Raji (cell line): Measurements from ENCODE around the gene SLCO4A1.
A peak's percentile ranks its signal among the peaks of the same experiment; 100 is the strongest.

ENCODE experiments used
- POLR2A ChIP-seq: IDR thresholded peaks from 2 replicates; pipeline ENCODE4 v1.6.1; 2011; ENCODE audit warnings: low read depth, low read length, control low read depth; ENCODE audit not compliant: insufficient read depth

SLCO4A1 gene, protein sequence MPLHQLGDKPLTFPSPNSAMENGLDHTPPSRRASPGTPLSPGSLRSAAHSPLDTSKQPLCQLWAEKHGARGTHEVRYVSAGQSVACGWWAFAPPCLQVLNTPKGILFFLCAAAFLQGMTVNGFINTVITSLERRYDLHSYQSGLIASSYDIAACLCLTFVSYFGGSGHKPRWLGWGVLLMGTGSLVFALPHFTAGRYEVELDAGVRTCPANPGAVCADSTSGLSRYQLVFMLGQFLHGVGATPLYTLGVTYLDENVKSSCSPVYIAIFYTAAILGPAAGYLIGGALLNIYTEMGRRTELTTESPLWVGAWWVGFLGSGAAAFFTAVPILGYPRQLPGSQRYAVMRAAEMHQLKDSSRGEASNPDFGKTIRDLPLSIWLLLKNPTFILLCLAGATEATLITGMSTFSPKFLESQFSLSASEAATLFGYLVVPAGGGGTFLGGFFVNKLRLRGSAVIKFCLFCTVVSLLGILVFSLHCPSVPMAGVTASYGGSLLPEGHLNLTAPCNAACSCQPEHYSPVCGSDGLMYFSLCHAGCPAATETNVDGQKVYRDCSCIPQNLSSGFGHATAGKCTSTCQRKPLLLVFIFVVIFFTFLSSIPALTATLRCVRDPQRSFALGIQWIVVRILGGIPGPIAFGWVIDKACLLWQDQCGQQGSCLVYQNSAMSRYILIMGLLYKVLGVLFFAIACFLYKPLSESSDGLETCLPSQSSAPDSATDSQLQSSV

DNA sequence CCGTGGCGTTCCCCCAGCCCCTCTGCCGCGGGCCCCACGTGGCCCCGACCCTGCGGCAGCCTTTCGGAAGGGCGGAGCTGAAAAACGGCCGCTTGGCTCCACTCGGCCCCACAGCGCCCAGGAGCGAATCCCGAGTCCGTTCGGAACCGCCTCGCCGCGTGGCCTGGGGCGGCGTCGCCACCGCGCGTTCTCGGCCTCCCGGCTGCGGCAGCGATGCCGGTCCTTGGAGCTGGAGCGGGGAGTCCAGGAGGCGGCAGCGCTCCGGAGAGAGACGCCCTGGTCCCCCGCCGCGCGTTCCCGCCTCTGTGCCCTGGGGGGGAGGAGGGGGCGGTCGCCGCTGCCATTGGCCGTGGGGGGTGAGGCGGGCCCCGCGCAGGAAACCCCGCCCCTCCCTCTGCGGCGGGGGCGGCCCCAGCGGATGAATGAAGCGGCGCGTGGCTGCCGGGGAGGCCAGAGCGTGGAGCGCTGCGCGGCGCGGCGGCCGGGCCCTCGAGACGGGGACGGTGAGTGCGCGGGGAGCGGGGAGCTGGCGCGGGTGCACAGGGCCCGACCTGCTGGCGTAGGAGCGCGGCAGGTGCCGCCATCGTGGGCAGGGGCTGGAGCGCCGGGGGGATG is at the start of gene SLCO4A1:
SLCO4A1 (plus strand) TSS at position 453 of the 615 bp plus-strand sequence. CDS start 13,952 bp downstream, outside the sequence.
- TF ChIP-seq POLR2A, result peak; percentile 88

DNA sequence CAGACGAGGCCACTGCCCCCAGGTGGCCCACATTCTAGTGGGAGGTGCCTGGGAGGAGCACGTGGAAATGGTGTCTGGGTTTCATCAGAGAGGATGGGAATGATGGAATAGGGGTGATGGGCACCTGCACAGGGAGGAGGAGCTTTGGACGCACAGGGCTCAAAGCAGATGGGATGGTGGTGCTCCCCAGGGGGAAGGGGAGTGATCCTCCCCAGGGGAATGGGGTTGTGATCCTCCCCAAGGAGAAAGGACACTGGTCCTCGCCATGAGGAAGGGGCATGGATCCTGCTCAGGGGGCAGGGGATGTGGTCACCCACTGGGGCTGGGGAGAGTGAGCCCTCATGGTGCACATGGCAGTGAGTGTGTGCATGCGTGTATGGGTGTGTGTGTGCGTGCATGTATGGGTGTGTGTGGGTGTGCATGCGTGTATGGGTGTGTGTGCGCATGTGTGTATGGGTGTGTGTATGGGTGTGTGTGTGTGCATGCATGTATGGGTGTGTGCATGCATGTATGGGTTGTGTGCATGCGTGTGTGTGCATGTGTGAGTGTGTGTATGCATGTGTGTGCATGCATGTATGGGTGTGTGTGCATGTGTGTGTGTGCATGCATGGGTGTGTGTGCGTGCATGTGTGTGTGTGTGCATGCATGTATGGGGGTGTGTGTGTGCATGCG is 49.7 kb upstream of the SLCO4A1 start:
- TF ChIP-seq POLR2A, result no peak

DNA sequence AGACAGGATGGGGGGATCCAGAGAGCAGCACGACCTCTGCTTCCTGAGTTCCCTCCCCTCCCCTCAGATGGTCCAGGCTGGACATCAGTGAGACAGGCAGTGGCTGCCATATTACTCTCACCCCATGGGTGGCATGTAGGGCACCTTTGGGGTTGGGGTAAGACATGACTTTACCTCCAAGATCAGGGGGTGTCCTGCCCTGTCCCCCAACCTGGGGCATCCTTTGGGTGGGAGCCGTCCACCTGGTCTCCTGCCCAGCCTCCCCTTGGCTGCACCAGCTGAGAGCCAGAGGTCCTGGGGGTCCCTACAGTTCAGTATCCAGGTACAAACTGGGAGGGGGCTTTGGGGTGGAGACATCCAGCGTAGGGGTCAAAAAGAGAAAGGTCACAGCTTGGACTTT is 48.7 kb upstream of the SLCO4A1 start:
- TF ChIP-seq POLR2A, result no peak

DNA sequence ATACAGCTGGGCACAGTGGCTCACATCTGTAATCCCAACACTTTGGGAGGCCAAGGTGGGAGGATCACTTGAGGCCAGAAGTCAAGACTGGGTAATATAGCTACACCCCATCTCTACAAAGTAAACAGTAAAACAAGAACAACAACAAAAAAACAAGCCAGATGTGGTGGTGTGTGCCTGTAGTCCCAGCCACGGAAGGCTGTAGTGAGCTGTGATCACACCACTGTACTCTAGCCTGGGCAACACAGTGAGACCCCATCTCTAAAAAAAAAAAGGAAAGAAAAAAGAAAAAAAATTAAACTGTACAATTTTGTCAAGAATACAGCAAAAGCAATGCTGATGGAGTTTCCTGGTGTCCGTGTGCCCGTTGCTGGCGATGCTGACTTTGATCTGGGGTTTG is 47.2 kb upstream of the SLCO4A1 start:
- TF ChIP-seq POLR2A, result no peak

DNA sequence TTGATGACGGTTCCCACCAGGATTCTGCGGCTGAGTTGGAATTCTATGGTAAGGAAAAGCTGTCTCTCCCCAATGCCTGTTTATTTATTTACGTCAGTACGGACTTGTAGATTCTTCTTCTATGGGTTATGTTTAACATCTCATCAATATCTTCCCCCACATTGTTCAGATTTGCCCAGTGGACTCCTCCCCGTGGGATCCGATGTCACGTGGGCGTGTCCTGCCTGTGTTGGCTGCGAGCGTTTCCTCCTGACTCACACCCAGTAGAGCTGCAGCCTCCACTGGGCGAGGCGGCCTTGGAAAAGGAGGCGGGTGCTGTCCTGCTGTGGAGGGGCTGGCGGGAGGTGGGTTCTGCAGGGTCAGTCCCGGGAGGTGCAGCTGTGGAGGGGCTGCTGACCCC is 46.8 kb upstream of the SLCO4A1 start:
- TF ChIP-seq POLR2A, result no peak

DNA sequence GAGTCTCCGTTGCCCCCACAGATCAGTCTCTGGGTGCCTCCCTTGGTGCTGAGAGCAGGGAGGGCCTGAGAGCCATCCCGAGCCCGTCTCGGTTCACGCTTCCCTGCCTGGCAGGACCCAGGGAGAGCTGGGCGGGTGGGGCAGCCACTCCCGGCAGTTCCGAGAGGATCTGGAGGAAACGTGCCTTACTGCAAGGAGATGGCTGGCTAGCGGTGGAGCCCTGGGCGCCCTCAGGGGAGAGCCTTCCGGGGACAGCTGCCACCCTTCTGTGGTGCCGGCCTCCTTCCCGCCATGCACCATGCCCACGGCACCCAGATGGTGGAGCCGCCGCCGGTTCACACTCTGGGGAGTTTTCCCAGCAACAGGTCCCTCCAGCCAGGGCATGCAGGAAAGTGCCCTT is 45.8 kb upstream of the SLCO4A1 start:
- no peak for TF ChIP-seq POLR2A

DNA sequence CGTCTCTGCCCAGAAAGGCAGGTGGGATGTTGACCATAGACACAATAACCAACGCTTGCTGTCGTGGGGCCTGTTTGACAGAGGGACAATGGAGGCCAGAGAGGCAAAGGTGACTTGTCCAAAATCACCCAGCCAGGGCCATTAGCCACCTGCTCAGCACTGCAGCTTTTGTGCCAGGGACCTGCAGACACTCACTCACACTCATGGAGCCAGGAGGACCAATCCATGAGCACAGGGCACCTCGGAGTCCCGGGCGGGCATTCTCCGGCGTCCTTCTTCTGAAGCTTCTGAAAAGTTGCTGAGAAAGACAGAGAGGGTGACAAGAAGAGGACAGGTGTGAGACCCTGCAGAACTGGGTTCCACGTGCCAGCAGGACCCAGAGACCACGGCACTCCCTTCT is 45.4 kb upstream of the SLCO4A1 start:
- TF ChIP-seq POLR2A, result no peak

DNA sequence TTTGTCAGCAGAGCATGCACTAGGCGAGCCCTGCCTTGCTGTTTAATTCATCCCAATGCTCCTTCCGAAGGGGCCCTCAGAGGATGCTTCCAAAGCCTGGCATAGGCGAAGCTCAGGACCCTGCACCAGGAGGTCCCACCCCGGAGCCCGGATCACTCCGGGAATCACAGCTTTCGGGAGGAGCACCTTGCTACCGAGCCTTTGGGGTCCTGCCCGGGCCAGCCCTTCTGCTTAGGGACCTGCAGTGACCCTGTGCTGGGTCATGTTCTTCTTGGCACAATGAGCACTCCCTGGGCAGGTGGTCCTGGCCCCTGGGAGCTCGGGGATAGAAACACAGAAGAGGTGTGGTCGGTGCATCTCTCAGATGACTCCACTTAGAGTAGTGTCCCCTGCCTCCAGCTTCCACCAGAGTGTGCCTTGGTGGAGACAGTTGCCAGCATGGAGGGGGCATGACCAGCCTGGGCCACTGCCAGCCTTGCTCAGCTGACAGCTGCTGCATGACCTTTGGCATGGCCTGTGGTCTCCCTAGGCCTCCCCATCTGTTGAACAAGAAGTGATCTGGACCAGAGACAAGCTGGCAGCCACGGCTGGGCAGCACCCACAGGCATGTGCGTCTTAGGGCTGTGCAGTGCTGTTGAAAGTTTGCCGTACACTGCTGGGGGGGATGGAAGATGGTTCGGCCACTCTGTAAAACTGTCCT is 44.7 kb upstream of the SLCO4A1 start:
- no peak for TF ChIP-seq POLR2A

DNA sequence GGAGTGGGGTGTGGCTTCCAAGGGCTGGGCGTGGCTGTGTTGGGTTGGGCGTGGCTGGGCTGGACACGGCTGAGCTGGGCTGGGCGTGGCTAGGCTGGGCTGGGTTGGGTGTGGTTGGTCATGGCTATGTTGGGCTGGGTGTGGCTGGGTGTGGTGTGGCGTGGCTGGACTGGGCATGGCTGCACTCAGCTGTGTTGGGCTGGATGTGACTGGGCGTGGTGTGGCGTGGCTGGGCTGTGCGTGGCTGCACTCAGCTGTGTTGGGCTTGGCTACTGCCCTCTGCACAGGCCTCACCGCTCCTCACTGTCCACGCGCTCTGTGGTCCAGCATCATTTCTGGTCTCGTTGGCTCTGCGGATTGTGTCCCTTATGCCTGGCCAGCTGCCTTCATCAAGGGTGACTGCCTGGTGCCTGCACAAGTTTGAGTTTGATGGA is 43.5 kb upstream of the SLCO4A1 start:
- TF ChIP-seq POLR2A, result no peak

DNA sequence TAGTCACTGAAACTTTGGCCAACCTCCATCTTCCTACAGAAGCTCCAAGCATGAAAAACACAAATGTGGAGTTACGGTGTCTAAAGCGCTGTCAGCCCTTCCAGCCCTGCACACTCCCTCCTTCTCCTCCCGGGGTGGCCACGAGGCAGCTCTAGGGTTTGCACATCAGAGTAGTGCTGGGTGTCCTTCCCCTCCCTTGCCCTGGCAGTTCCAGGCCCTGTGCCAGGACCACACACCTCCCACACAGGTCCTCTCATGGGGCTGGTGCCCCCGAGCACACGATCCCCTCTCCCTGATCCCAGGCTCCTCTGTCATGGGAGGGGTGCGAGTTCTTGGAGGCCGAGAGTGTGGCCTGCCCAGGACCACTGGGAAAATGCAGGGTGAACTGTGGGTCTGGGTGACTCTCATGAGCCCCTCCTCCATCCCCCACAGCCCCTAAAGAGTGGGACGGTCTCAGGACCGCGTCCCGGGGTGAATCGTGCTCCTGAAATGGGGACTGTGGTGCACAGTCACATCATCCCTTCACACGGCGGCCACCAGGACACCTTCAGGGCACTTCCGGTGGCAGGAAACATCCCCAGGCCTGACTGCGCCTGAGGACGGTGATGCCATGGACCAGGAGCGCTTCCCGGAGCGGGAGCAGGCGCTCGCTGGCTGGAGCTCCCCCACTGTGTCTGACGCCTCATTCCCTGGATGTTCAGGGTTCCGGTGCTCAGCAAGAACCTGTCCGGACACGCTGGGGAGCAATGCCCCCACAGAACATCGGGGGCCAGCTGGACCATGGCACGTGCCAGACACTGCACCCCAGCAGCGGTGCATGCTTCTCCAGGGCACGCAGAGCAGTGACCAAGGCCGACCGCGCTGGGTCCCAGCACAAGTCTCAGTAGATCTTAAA is 42.8 kb upstream of the SLCO4A1 start:
- TF ChIP-seq POLR2A, result no peak

DNA sequence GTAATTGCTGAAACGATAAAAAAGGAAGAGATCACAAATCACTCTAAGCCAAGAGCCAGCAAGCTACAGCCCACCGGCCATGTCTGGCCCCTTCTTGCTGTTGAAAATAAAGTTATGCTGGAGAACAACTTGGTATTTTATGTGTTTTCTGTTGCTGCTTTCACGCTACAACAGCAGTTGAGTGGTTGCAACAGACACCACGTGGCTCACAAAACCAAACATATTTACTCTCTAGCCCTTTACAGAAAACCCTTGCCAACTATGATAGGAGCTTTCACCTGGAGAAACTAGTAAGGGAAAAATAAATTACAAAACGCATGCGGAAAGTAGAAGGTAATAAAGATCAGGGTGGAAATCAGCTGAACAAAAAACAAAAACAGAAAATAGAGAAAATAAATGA is 41.1 kb upstream of the SLCO4A1 start:
- no peak for TF ChIP-seq POLR2A

DNA sequence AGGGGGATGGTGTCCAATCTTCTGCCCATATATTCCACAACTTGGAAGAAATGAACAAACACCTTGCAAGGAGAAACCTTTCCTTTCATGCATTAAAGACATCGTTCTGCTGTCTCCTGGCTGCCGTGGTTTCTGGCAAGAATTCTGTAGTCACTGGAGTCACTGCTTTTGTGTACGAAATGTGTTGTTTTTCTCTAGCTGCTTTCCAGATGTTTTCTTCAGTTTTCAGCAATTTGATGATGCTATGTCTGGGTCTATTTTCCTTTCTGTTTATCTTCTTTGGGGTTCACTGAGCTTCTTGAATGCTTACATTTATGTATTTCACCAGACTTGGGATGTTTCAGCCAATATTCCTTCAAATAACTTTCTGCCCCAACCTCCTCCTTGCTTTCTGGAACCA is 40.6 kb upstream of the SLCO4A1 start:
- TF ChIP-seq POLR2A, result no peak

DNA sequence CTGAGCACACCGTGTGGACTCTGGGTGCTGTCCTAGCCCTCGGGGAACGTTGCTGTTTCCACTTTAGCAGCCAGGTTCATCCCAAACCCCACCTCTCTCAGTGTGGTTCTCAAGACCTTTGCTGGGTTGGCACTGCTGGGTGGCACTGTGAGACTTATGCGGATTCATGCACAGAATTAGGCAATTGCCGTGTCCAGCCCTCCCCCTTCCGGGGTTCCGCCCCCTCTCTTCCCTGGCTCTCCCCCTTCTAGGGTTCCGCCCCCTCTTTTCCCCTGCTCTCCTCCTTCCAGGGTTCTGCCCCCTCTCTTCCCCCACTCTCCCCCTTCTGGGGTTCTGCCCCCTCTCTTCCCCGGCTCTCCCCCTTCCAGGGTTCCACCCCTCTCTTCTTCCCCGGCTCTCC is 39.8 kb upstream of the SLCO4A1 start:
- TF ChIP-seq POLR2A, result no peak
